ENCODE measurements around the gene UNC119. TPM values are rescaled to one million over a fixed set of nuclear protein-coding genes. Genes with fewer than 3 reads are reported as not detected.

Gene UNC119
- polyA plus RNA-seq, 3 donors, result 77.5 to 189 (median 80.2) TPM

DNA sequence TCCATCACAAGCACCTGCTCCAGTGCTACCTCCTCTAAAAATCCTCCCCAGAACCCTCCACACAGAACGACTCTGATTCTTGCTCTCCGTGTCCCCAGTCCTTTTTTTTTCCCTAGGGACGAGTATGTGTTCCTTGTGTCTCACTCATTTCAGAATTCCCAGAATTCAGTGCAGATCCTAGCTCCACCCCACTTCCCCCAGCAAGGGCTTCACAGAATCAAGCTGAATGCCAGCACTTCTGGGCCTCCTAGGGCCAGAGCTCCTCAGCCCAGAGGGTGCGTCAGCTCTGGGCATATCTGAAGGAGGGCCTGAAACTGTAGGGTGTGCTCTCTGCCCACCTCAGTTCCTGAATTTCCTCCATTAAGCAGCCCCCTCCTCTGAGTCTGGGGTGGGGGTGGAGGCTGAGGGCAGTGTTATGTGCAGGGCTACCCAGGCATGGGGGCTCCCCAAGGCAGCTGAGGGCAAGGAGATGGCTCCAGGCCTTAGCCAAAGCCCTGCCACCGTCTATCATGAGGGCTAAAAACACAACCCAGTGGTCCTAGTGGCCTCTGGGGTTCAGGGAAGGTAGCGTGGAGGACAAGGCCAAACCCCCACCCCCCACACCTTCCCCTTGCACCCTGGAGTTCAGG lies 6.5 kb downstream of the UNC119 start:
- peaks cover 15 to 26% of the 10 kb centered on the region in 2 donors for H3K36me3 Mint-ChIP-seq
- no peak for DNase-seq
- no peak overlapping the region for H3K27ac Mint-ChIP-seq
- H2AFZ ChIP-seq (ENCODE audit: insufficient read depth, low read depth, low read length, poor library complexity, severe bottlenecking), result no peak overlapping the region
- TF ChIP-seq, protein P1, sequence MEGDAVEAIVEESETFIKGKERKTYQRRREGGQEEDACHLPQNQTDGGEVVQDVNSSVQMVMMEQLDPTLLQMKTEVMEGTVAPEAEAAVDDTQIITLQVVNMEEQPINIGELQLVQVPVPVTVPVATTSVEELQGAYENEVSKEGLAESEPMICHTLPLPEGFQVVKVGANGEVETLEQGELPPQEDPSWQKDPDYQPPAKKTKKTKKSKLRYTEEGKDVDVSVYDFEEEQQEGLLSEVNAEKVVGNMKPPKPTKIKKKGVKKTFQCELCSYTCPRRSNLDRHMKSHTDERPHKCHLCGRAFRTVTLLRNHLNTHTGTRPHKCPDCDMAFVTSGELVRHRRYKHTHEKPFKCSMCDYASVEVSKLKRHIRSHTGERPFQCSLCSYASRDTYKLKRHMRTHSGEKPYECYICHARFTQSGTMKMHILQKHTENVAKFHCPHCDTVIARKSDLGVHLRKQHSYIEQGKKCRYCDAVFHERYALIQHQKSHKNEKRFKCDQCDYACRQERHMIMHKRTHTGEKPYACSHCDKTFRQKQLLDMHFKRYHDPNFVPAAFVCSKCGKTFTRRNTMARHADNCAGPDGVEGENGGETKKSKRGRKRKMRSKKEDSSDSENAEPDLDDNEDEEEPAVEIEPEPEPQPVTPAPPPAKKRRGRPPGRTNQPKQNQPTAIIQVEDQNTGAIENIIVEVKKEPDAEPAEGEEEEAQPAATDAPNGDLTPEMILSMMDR (IDR thresholded peaks at IDR 0.05), result no peak
- peaks cover 8 to 16% of the 10 kb centered on the region in 2 donors for H3K36me3 ChIP-seq (replicated peaks in 1 of 2; ENCODE audit: control insufficient read depth in 1 of 2, insufficient read depth in 2 of 2, low read length in 2 of 2)
- no peak overlapping the region for H3K9ac ChIP-seq (ENCODE audit: insufficient read depth, low read length, poor library complexity, severe bottlenecking)
- H3K27me3 Mint-ChIP-seq (ENCODE audit: low read depth in 3 of 3), result peaks cover 0 to 8% (median 2%) of the 10 kb centered on the region in 3 donors
- no peaks in the 10 kb centered on the region for H3K9me3 Mint-ChIP-seq
- H3K4me2 ChIP-seq (replicated peaks; ENCODE audit: extremely low read depth, low read length, poor library complexity, severe bottlenecking), result no peak overlapping the region
- peaks cover 42 to 43% of the 10 kb centered on the region in 2 donors for H3K4me1 ChIP-seq (ENCODE audit: control insufficient read depth in 1 of 2, insufficient read depth in 2 of 2, low read length in 2 of 2)
- H3K9me3 ChIP-seq (replicated peaks in 1 of 2; ENCODE audit: control insufficient read depth in 1 of 2, insufficient read depth in 1 of 2, low read length in 2 of 2), result no peaks in the 10 kb centered on the region
- peaks cover 18% of the 10 kb centered on the region for H3K79me2 ChIP-seq (ENCODE audit: insufficient read depth, low read length)
- peaks cover 39% of the 10 kb centered on the region for H3K4me1 Mint-ChIP-seq
- intact Hi-C loops (cut with micrococcal nuclease), result loop anchor here in 1 of 2 donors (2.0 kb wide), 1 partner anchor 51 kb away; no protein-coding TSS in a partner anchor
- no peak overlapping the region for H3K27ac ChIP-seq (ENCODE audit: low read depth in 1 of 2, low read length in 2 of 2)
- H3K4me3 ChIP-seq (replicated peaks in 1 of 3; ENCODE audit: low read depth in 2 of 3, low read length in 3 of 3), result no peak overlapping the region
- WGBS (ENCODE audit: insufficient coverage), result 92% methylated on average over 5 of the region's 6 CpGs
- H4K20me1 ChIP-seq (ENCODE audit: insufficient read depth, low read length), result peaks cover 25% of the 10 kb centered on the region
- H3K27me3 ChIP-seq (ENCODE audit: control insufficient read depth in 2 of 2, insufficient read depth in 2 of 2, low read length in 2 of 2), result no peaks in the 10 kb centered on the region
- no peak overlapping the region for H3K4me3 Mint-ChIP-seq

DNA sequence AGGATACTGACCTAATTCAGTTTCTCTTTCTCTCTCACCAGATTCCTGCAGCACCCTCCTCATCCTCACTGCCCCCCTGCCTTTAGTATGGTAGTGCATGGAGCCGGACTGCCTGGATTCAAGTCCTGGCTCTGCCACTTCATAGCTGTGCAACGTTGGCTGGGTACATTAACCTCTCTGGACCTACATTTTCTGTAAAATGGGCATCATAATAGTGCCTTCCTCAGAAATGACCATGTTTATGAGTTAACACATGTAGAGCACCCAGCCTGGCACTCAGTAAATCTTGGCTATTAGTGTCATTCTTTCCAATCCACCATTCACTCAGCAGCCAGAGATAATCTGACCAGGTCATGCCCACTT lies 7.3 kb downstream of the UNC119 start:
- peaks cover 0 to 8% (median 2%) of the 10 kb centered on the region in 3 donors for H3K27me3 Mint-ChIP-seq (ENCODE audit: low read depth in 3 of 3)
- peaks cover 10% of the 10 kb centered on the region for H3K79me2 ChIP-seq (ENCODE audit: insufficient read depth, low read length)
- H3K9me3 ChIP-seq (replicated peaks in 1 of 2; ENCODE audit: control insufficient read depth in 1 of 2, insufficient read depth in 1 of 2, low read length in 2 of 2), result no peaks in the 10 kb centered on the region
- H3K9ac ChIP-seq (ENCODE audit: insufficient read depth, low read length, poor library complexity, severe bottlenecking), result no peak overlapping the region
- no peaks in the 10 kb centered on the region for H3K27me3 ChIP-seq (ENCODE audit: control insufficient read depth in 2 of 2, insufficient read depth in 2 of 2, low read length in 2 of 2)
- peaks cover 8 to 16% of the 10 kb centered on the region in 2 donors for H3K36me3 ChIP-seq (replicated peaks in 1 of 2; ENCODE audit: control insufficient read depth in 1 of 2, insufficient read depth in 2 of 2, low read length in 2 of 2)
- H3K4me3 Mint-ChIP-seq, result no peak overlapping the region
- peak overlapping the region in 1 of 7 donors; percentile 9 for H3K27ac Mint-ChIP-seq
- H3K36me3 Mint-ChIP-seq, result peaks cover 15 to 23% of the 10 kb centered on the region in 2 donors
- H3K4me3 ChIP-seq (replicated peaks in 1 of 3; ENCODE audit: low read depth in 2 of 3, low read length in 3 of 3), result no peak overlapping the region
- intact Hi-C loops (cut with micrococcal nuclease), result loop anchor here in 1 of 2 donors (2.0 kb wide), 1 partner anchor 50 kb away; no protein-coding TSS in a partner anchor
- no peak overlapping the region for H3K4me2 ChIP-seq (replicated peaks; ENCODE audit: extremely low read depth, low read length, poor library complexity, severe bottlenecking)
- H3K4me1 ChIP-seq (ENCODE audit: control insufficient read depth in 1 of 2, insufficient read depth in 2 of 2, low read length in 2 of 2), result peaks cover 34 to 35% of the 10 kb centered on the region in 2 donors
- TF ChIP-seq, protein P1 (IDR thresholded peaks at IDR 0.05), result no peak
- H2AFZ ChIP-seq (ENCODE audit: insufficient read depth, low read depth, low read length, poor library complexity, severe bottlenecking), result no peak overlapping the region
- peaks cover 31% of the 10 kb centered on the region for H3K4me1 Mint-ChIP-seq
- H4K20me1 ChIP-seq (ENCODE audit: insufficient read depth, low read length), result peaks cover 17% of the 10 kb centered on the region
- 94% methylated on average over 2 of the region's 2 CpGs for WGBS (ENCODE audit: insufficient coverage)
- no peak for DNase-seq
- H3K9me3 Mint-ChIP-seq, result no peaks in the 10 kb centered on the region
- H3K27ac ChIP-seq (ENCODE audit: low read depth in 1 of 2, low read length in 2 of 2), result no peak overlapping the region

All from CD14-positive monocyte (primary cell).